KMS-11 (cell line): ENCODE results near the gene N4BP2L1.

Experiments used
- H2AFZ ChIP-seq: fragments of 200-600 bp; sonication (generic); 2 replicates; pipeline ENCODE4 v1.6.1; 2016; ENCODE audit warnings: antibody characterized with exemption, mixed run types, low read depth
- H3K27ac ChIP-seq: fragments of 200-600 bp; sonication (generic); 2 replicates; pipeline ENCODE4 v1.6.1; 2016; ENCODE audit warnings: mild to moderate bottlenecking, mixed run types
- H3K27me3 ChIP-seq: fragments of 200-600 bp; sonication (generic); 2 replicates; pipeline ENCODE4 v1.6.1; 2017; ENCODE audit warnings: mild to moderate bottlenecking, low read depth, mixed run types, moderate library complexity; ENCODE audit not compliant: insufficient read depth
- H3K36me3 ChIP-seq: fragments of 200-600 bp; sonication (generic); 2 replicates; pipeline ENCODE4 v1.6.1; 2017; ENCODE audit warnings: mild to moderate bottlenecking, mixed run types; ENCODE audit not compliant: insufficient read depth
- H3K4me1 ChIP-seq: fragments of 200-600 bp; sonication (generic); 2 replicates; pipeline ENCODE4 v1.6.1; 2016; ENCODE audit warnings: mild to moderate bottlenecking, low read depth, mixed run types; ENCODE audit not compliant: poor library complexity, severe bottlenecking
- H3K4me2 ChIP-seq: fragments of 200-600 bp; sonication (generic); 2 replicates; pipeline ENCODE4 v1.7.0; 2016; ENCODE audit warnings: mild to moderate bottlenecking, mixed run types
- H3K4me3 ChIP-seq: fragments of 200-600 bp; sonication (generic); IDR thresholded peaks from 2 replicates; pipeline ENCODE4 v1.6.1; 2017; ENCODE audit warnings: low read depth, low read length, mixed read lengths; ENCODE audit not compliant: insufficient read depth
- H3K79me2 ChIP-seq: fragments of 200-600 bp; sonication (generic); 2 replicates; pipeline ENCODE4 v1.6.1; 2016; ENCODE audit warnings: low read depth, mixed run types; ENCODE audit not compliant: insufficient read depth
- H3K9ac ChIP-seq: fragments of 200-600 bp; sonication (generic); 2 replicates; pipeline ENCODE4 v1.6.1; 2016; ENCODE audit warnings: mild to moderate bottlenecking, mixed run types
- H4K20me1 ChIP-seq: fragments of 200-600 bp; sonication (generic); 2 replicates; pipeline ENCODE4 v1.6.1; 2016; ENCODE audit warnings: mild to moderate bottlenecking, mixed run types; ENCODE audit not compliant: insufficient read depth
- CTCF ChIP-seq: fragments of 200-600 bp; sonication (generic); conservative IDR thresholded peaks from 2 replicates; pipeline ENCODE4 v1.6.1; 2017; ENCODE audit warnings: low read depth, mild to moderate bottlenecking, antibody characterized with exemption, low read length, moderate library complexity, mixed read lengths

Gene N4BP2L1

GRCh38 chr13:32473650-32474049, 45.7 kb upstream of the N4BP2L1 start:
- Histone ChIP-seq H3K9ac (no peak overlapping the region), H3K27me3 (no peaks in the 10 kb centered on the region), H3K27ac (no peak overlapping the region), H3K36me3 (no peaks in the 10 kb centered on the region), H3K4me3 (no peak overlapping the region), H2AFZ (no peak overlapping the region), H3K4me2 (no peak overlapping the region), H3K79me2 (no peaks in the 10 kb centered on the region), H3K4me1 (peaks cover 53% of the 10 kb centered on the region), H4K20me1 (no peaks in the 10 kb centered on the region)
- no peak for TF ChIP-seq CTCF

GRCh38 chr13:32472194-32472621, 44.3 kb upstream of the N4BP2L1 start:
- Histone ChIP-seq H3K79me2 (no peaks in the 10 kb centered on the region), H3K4me2 (peak overlapping the region; percentile 97), H3K36me3 (no peaks in the 10 kb centered on the region), H3K27ac (peak overlapping the region; percentile 93), H2AFZ (peak overlapping the region; percentile 47; the same call in 1 of the 2 replicates), H4K20me1 (no peaks in the 10 kb centered on the region), H3K9ac (peak overlapping the region; percentile 53), H3K4me3 (no peak overlapping the region), H3K4me1 (peaks cover 64% of the 10 kb centered on the region), H3K27me3 (no peaks in the 10 kb centered on the region)
- no peak for TF ChIP-seq CTCF

- no peak overlapping the region for H3K4me3 ChIP-seq
- H3K27ac ChIP-seq = peak overlapping the region; percentile 93
- H3K27me3 ChIP-seq = no peaks in the 10 kb centered on the region
- TF ChIP-seq CTCF = no peak
- no peaks in the 10 kb centered on the region for H3K36me3 ChIP-seq
- H3K4me1 ChIP-seq = peaks cover 64% of the 10 kb centered on the region
- H3K9ac ChIP-seq = peak overlapping the region; percentile 53
- no peaks in the 10 kb centered on the region for H4K20me1 ChIP-seq
- no peaks in the 10 kb centered on the region for H3K79me2 ChIP-seq
- peak overlapping the region; percentile 47; the same call in 1 of the 2 replicates for H2AFZ ChIP-seq
- peak overlapping the region; percentile 97 for H3K4me2 ChIP-seq
Observed at GRCh38 chr13:32471187-32471922, 43.4 kb upstream of the N4BP2L1 start.

- Histone ChIP-seq H3K79me2 (no peaks in the 10 kb centered on the region), H4K20me1 (no peaks in the 10 kb centered on the region), H3K27ac (no peak overlapping the region), H3K4me2 (no peak overlapping the region), H3K36me3 (no peaks in the 10 kb centered on the region), H2AFZ (no peak overlapping the region), H3K4me3 (no peak overlapping the region), H3K27me3 (no peaks in the 10 kb centered on the region), H3K9ac (no peak overlapping the region), H3K4me1 (peaks cover 61% of the 10 kb centered on the region)
- no peak for TF ChIP-seq CTCF
Observed at GRCh38 chr13:32468502-32469142, 40.7 kb upstream of the N4BP2L1 start.
